Common myeloid progenitor, CD34-positive (primary cell): ENCODE results near the gene HOXD10.

Experiments used
- CTCF ChIA-PET: fragments of 350-600 bp; sonication (Branson Sonifier 250); formaldehyde crosslinking; loops from one replicate; lab custom pipeline; 2021; ENCODE audit warnings: antibody characterized with exemption; lab: Charles Lee
- POLR2A ChIA-PET: fragments of 350-600 bp; sonication (Branson Sonifier 250); formaldehyde crosslinking; loops from one replicate; lab custom pipeline; 2021; ENCODE audit warnings: antibody characterized with exemption; lab: Charles Lee
- DNase-seq, 3 donors: peaks; one replicate each; pipeline versions ENCODE4 v3.0.0 to v3.0.0-alpha.2; 2013
- H3K27ac ChIP-seq, 2 experiments: 1 replicate in 1 of 2; 2 replicates in 1 of 2; pipeline ENCODE4 v1.7.0; 2013; ENCODE audit warnings: inconsistent platforms in 2 of 2, low read length in 2 of 2, mild to moderate bottlenecking in 2 of 2, low read depth in 1 of 2, moderate library complexity in 1 of 2; ENCODE audit not compliant: severe bottlenecking in 2 of 2, insufficient read depth in 1 of 2, poor library complexity in 1 of 2
- H3K27me3 ChIP-seq, 5 experiments: replicated peaks in 2 of 5; 1 replicate in 3 of 5; 2 replicates in 2 of 5; pipeline versions ENCODE4 v1.6.1 to v1.7.0; 2013; ENCODE audit warnings: low read length in 4 of 5, mild to moderate bottlenecking in 2 of 5, moderate library complexity in 2 of 5, inconsistent platforms in 1 of 5; ENCODE audit not compliant: insufficient read depth in 5 of 5, control insufficient read depth in 4 of 5
- H3K36me3 ChIP-seq, 4 experiments: 1 replicate in 2 of 4; 2 replicates in 2 of 4; pipeline versions ENCODE4 v1.6.1 to v1.7.0; 2013; ENCODE audit warnings: low read length in 3 of 4, control low read depth in 1 of 4, mild to moderate bottlenecking in 1 of 4; ENCODE audit not compliant: control insufficient read depth in 4 of 4, insufficient read depth in 4 of 4
- H3K4me1 ChIP-seq, 4 experiments: 1 replicate in 3 of 4; 2 replicates in 1 of 4; pipeline versions ENCODE4 v1.6.1 to v1.7.1; 2013; ENCODE audit warnings: low read length in 3 of 4, mild to moderate bottlenecking in 3 of 4, control low read depth in 1 of 4, inconsistent platforms in 1 of 4, moderate library complexity in 1 of 4; ENCODE audit not compliant: control insufficient read depth in 4 of 4, insufficient read depth in 4 of 4; ENCODE audit errors: control extremely low read depth in 1 of 4
- H3K4me3 ChIP-seq, 7 experiments: 1 replicate in 4 of 7; 2 replicates in 3 of 7; pipeline versions ENCODE4 v1.5.1 to v1.7.0; 2013; ENCODE audit warnings: mild to moderate bottlenecking in 7 of 7, low read length in 6 of 7, moderate library complexity in 6 of 7, inconsistent platforms in 2 of 7, low read depth in 2 of 7, control low read depth in 1 of 7; ENCODE audit not compliant: insufficient read depth in 4 of 7, control insufficient read depth in 1 of 7; ENCODE audit errors: extremely low read depth in 1 of 7
- H3K9me3 ChIP-seq, 5 experiments: 1 replicate in 4 of 5; 2 replicates in 1 of 5; pipeline versions ENCODE4 v1.6.1 to v1.7.1; 2013; ENCODE audit warnings: low read length in 4 of 5, mild to moderate bottlenecking in 2 of 5, inconsistent platforms in 1 of 5, low read depth in 1 of 5, moderate library complexity in 1 of 5; ENCODE audit not compliant: control insufficient read depth in 4 of 5, insufficient read depth in 2 of 5; ENCODE audit errors: control extremely low read depth in 1 of 5
- WGBS: methylation state at CpG from one replicate; pipeline ENCODE4 v1.1.5; 2013; ENCODE audit not compliant: insufficient coverage; 5-methylcytosine and 5-hydroxymethylcytosine counted together

The HOXD10 gene

GRCh38 chr2:176128172-176128981, 11.8 kb downstream of the HOXD10 start:
- ChIA-PET POLR2A (no interaction called here), CTCF (interaction anchor here (0.8 to 4.6 kb wide), 13 partner anchors 11 to 1035 kb away, joined by 3 to 44 read pairs (median 5); partner anchors contain the start of gene HOXD12)
- Histone ChIP-seq H3K9me3 (no peaks in the 10 kb centered on the region), H3K27me3 (peaks cover 30 to 99% (median 69%) of the 10 kb centered on the region in 5 experiments), H3K4me1 (peaks cover 4 to 14% (median 9%) of the 10 kb centered on the region in 4 experiments), H3K4me3 (no peak overlapping the region), H3K36me3 (no peaks in the 10 kb centered on the region), H3K27ac (no peak overlapping the region)
- peak in 1 of 3 donors; percentile 36 for DNase-seq
- WGBS: 8% methylated on average over 30 of the region's 49 CpGs

- WGBS: 4% methylated on average over 31 of the region's 64 CpGs
- H3K27ac ChIP-seq: no peak within 1 kb of the TSS
Observed at GRCh38 chr2:176128982-176129796, 12.6 kb downstream of the HOXD10 start, which contains the start of gene HOXD8. Gene HOXD8, plus strand, starts transcription at chr2:176129705. Its CDS starts 662 bp downstream, at chr2:176130367.

GRCh38 chr2:176129813-176130146, 13.2 kb downstream of the HOXD10 start:
- Histone ChIP-seq H3K36me3 (no peaks in the 10 kb centered on the region), H3K4me1 (peaks cover 4 to 14% (median 9%) of the 10 kb centered on the region in 4 experiments), H3K9me3 (no peaks in the 10 kb centered on the region), H3K27me3 (peaks cover 40 to 99% (median 63%) of the 10 kb centered on the region in 5 experiments), H3K27ac (no peak overlapping the region), H3K4me3 (peak overlapping the region in 2 of 7 experiments; percentile 23 to 26)
- no peak for DNase-seq
- ChIA-PET POLR2A (no interaction called here), CTCF (interaction anchor here (1.0 kb wide), 1 partner anchor 505 kb away, joined by 3 read pairs; no protein-coding TSS in a partner anchor)
- under 1% methylated on average over 36 of the region's 43 CpGs for WGBS

More at GRCh38 chr2:176128982-176129796, 12.6 kb downstream of the HOXD10 start, which contains the start of gene HOXD8:
- H3K36me3 ChIP-seq: no peaks in the 10 kb centered on the region
- ChIA-PET CTCF (interaction anchor here (0.8 to 4.6 kb wide), 5 partner anchors 19 to 1020 kb away, joined by 3 to 32 read pairs (median 3); no protein-coding TSS in a partner anchor), POLR2A (no interaction called here)
- H3K27me3 ChIP-seq: peaks cover 36 to 99% (median 64%) of the 10 kb centered on the region in 5 experiments
- DNase-seq: peak; percentile 51 to 68 (median 53)
- no peaks in the 10 kb centered on the region for H3K9me3 ChIP-seq
- peak within 1 kb of the TSS in 3 of 7 experiments; percentile 16 to 26 (median 23) for H3K4me3 ChIP-seq
- peaks cover 4 to 14% (median 9%) of the 10 kb centered on the region in 4 experiments for H3K4me1 ChIP-seq

- peak in 1 of 3 donors; percentile 62 for DNase-seq
- no peak overlapping the region for H3K27ac ChIP-seq
- no peaks in the 10 kb centered on the region for H3K9me3 ChIP-seq
Observed at GRCh38 chr2:176130147-176130956, 13.8 kb downstream of the HOXD10 start.

GRCh38 chr2:176130957-176131847, 14.6 kb downstream of the HOXD10 start:
- Histone ChIP-seq H3K4me1 (peaks cover 4 to 14% (median 9%) of the 10 kb centered on the region in 4 experiments), H3K36me3 (no peaks in the 10 kb centered on the region), H3K9me3 (no peaks in the 10 kb centered on the region), H3K4me3 (no peak overlapping the region), H3K27ac (no peak overlapping the region), H3K27me3 (peaks cover 49 to 99% (median 64%) of the 10 kb centered on the region in 5 experiments)
- 8% methylated on average over 9 of the region's 15 CpGs for WGBS
- CTCF ChIA-PET: interaction anchor here (0.5 to 3.4 kb wide), 17 partner anchors 11 to 523 kb away, joined by 3 to 40 read pairs (median 3); partner anchors contain the start of gene HOXD13
- DNase-seq: no peak
- POLR2A ChIA-PET: interaction anchor here (0.6 kb wide), 1 partner anchor 1008 kb away, joined by 3 read pairs; no protein-coding TSS in a partner anchor

More at GRCh38 chr2:176130147-176130956, 13.8 kb downstream of the HOXD10 start:
- Histone ChIP-seq H3K4me1 (peaks cover 4 to 14% (median 9%) of the 10 kb centered on the region in 4 experiments), H3K4me3 (peak overlapping the region in 2 of 7 experiments; percentile 23 to 26), H3K36me3 (no peaks in the 10 kb centered on the region), H3K27me3 (peaks cover 46 to 99% (median 62%) of the 10 kb centered on the region in 5 experiments)
- CTCF ChIA-PET: interaction anchor here (0.5 to 3.4 kb wide), 11 partner anchors 12 to 524 kb away, joined by 3 to 40 read pairs (median 3); no protein-coding TSS in a partner anchor
- under 1% methylated on average over 94 of the region's 100 CpGs for WGBS
- POLR2A ChIA-PET: interaction anchor here (0.6 kb wide), 1 partner anchor 1008 kb away, joined by 3 read pairs; no protein-coding TSS in a partner anchor
